Measurements from ENCODE around the gene MTFP1. TPM values are rescaled to one million over a fixed set of nuclear protein-coding genes. Genes with fewer than 3 reads are reported as not detected.

Gene MTFP1
- total and polyA plus RNA-seq, 4 donors, result 1.8 to 40.0 (median 25.5) TPM

DNA sequence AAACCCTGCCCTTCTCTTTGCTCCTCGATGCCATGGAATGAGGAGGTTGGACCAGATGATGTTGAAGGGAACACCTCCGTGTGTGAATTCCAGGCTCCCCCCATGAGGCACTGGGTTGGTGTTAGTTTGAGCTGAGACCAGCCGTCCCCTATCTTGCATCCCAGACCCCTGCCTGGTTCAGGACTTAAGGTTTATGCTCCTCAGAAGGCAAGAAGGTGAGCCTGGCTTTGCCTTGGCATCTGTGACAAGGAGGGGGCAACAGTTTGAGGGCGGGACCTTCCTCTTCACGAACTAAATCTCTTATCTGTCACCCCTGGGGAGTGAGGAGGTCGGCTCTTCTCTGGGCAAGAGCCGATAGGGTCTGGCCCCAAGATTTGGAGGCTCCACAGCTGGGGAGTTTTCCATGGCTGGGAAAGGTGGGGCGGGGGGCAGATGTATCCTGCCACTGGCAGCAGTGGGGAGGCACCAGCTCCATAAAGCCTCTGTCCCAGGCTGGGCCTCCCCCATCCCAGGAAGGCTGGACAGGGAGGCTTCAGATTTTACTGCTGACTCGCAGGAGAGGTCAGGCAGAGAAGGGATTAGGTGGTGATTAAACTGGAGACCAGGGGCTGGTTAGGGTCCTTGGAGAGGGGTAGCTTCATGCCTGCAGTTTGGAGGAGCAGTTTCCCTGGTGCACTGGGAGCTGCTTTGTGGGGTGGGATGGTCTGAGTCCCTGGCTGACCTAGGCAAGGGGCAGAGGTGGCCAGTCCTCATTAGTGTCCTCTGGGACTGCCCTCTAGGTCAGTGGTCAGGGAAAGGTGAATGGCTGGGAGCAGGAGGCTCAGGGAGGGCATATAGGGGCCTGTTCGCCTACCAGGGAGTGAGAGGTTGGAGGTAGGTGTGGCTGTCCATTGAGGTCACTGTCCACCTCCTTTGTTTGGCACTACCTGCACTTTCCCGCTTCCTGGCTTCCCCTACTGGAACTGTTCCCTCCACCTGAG is 27.6 kb upstream of the MTFP1 start:
- Histone ChIP-seq H3K4me1 (ENCODE audit: control insufficient read depth in 5 of 5, insufficient read depth in 5 of 5, low read length in 5 of 5) (peaks cover 0 to 17% (median 2%) of the 10 kb centered on the region in 5 donors), H3K4me3 (peak overlapping the region; percentile 47), H3K27me3 (ENCODE audit: control insufficient read depth in 3 of 3, insufficient read depth in 3 of 3, low read length in 2 of 3) (peaks cover 0 to 3% (median 0%) of the 10 kb centered on the region in 3 donors), H3K9me3 (ENCODE audit: control insufficient read depth in 4 of 4, insufficient read depth in 3 of 4, low read length in 3 of 4) (peaks cover 0 to 2% (median 0%) of the 10 kb centered on the region in 4 donors), H3K9ac (ENCODE audit: insufficient read depth in 1 of 2, low read length in 2 of 2) (peak overlapping the region; percentile 4 to 77), H3K36me3 (ENCODE audit: control insufficient read depth in 4 of 4, insufficient read depth in 4 of 4, low read length in 4 of 4) (no peaks in the 10 kb centered on the region), H3K27ac (ENCODE audit: low read depth in 1 of 2, low read length in 1 of 2) (no peak overlapping the region)
- TF ChIP-seq, protein P1, sequence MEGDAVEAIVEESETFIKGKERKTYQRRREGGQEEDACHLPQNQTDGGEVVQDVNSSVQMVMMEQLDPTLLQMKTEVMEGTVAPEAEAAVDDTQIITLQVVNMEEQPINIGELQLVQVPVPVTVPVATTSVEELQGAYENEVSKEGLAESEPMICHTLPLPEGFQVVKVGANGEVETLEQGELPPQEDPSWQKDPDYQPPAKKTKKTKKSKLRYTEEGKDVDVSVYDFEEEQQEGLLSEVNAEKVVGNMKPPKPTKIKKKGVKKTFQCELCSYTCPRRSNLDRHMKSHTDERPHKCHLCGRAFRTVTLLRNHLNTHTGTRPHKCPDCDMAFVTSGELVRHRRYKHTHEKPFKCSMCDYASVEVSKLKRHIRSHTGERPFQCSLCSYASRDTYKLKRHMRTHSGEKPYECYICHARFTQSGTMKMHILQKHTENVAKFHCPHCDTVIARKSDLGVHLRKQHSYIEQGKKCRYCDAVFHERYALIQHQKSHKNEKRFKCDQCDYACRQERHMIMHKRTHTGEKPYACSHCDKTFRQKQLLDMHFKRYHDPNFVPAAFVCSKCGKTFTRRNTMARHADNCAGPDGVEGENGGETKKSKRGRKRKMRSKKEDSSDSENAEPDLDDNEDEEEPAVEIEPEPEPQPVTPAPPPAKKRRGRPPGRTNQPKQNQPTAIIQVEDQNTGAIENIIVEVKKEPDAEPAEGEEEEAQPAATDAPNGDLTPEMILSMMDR (IDR thresholded peaks at IDR 0.05; ENCODE audit: control extremely low read depth, extremely low read depth), result no peak
- ATAC-seq (ENCODE audit: insufficient read depth, low FRiP score), result no peak
- WGBS, 2 donors, result 27 to 29% methylated on average over 11 of the region's 11 CpGs
- no peak for DNase-seq

DNA sequence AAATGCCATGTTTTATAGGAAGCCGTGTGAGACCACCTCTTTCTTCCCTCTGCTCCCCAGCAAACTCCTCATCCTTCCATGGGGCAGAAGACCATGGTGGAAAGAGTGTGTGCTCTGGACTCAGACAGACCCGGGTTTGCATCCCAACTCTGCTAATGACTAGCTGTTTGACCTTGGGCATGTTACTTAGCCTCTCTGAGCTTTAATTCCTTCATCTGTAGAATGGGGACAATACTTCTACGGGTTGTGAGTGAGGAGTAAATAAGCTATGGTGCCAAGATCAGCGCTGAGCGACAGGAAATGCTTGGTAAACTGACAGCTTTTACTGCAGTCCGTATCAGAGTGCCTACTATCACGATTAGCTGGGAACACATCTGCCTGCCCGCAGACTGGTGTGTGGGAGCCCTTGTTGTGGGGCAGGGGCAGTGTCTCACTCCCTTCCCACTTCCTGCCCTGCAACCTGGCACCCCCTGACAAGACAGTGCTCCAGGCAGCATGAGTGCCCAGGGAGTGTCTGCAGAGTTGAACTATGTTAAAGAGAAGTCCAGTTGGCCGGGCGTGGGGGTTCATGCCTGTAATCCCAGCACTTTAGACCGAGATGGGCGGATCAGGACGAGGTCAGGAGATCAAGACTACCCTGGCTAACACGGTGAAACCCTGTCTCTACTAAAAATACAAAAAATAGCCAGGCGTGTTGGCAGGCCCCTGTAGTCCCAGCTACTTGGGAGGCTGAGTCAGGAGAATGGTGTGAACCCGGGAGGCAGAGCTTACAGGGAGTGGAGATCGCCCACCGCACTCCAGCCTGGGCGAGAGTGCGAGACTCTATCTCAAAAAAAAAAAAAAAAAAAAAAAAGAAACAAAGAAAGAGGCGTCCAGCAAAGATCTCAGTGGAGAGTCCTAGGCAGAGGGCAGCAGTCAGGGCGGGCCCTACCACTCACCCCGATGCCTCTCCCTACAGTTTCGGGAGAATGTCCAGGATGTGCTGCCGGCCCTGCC is 26.6 kb upstream of the MTFP1 start:
- peak overlapping the region in 1 of 2 donors; percentile 20 for H3K27ac ChIP-seq (ENCODE audit: low read depth in 1 of 2, low read length in 1 of 2)
- no peak overlapping the region for H3K9ac ChIP-seq (ENCODE audit: insufficient read depth in 1 of 2, low read length in 2 of 2)
- H3K4me1 ChIP-seq (ENCODE audit: control insufficient read depth in 5 of 5, insufficient read depth in 5 of 5, low read length in 5 of 5), result peaks cover 0 to 17% (median 2%) of the 10 kb centered on the region in 5 donors
- peaks cover 0 to 3% (median 0%) of the 10 kb centered on the region in 3 donors for H3K27me3 ChIP-seq (ENCODE audit: control insufficient read depth in 3 of 3, insufficient read depth in 3 of 3, low read length in 2 of 3)
- no peak overlapping the region for H3K4me3 ChIP-seq
- no peaks in the 10 kb centered on the region for H3K9me3 ChIP-seq (ENCODE audit: control insufficient read depth in 4 of 4, insufficient read depth in 3 of 4, low read length in 3 of 4)
- no peaks in the 10 kb centered on the region for H3K36me3 ChIP-seq (ENCODE audit: control insufficient read depth in 4 of 4, insufficient read depth in 4 of 4, low read length in 4 of 4)
- 62 to 72% methylated on average over 24 to 25 of the region's 25 CpGs for WGBS, 2 donors
- TF ChIP-seq, protein P1 (IDR thresholded peaks at IDR 0.05; ENCODE audit: control extremely low read depth, extremely low read depth), result no peak
- ATAC-seq (ENCODE audit: insufficient read depth, low FRiP score) (no peak), DNase-seq (no peak)

DNA sequence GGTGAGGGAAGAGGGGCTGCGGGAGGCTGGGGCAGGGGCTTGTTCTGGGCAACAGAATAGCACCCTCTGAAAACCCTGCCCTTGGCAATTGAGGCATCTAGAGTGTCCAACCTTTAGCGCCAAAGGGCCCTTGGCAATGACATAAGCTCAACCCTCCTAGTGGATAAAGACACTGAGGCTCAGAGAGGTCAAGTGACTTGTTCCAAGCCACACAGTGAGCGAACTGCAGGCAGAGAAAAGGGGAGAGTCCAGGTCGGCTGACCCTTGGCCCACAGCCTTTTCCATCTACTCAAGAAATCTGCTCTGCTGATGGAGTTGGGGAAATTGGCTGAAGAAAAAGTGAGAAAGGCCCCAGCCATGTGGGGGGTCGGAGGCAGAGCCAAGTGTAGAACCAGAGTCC is 25.9 kb upstream of the MTFP1 start:
- peaks cover 0 to 17% (median 2%) of the 10 kb centered on the region in 5 donors for H3K4me1 ChIP-seq (ENCODE audit: control insufficient read depth in 5 of 5, insufficient read depth in 5 of 5, low read length in 5 of 5)
- peaks cover 0 to 3% (median 0%) of the 10 kb centered on the region in 3 donors for H3K27me3 ChIP-seq (ENCODE audit: control insufficient read depth in 3 of 3, insufficient read depth in 3 of 3, low read length in 2 of 3)
- H3K9ac ChIP-seq (ENCODE audit: insufficient read depth in 1 of 2, low read length in 2 of 2), result no peak overlapping the region
- H3K27ac ChIP-seq (ENCODE audit: low read depth in 1 of 2, low read length in 1 of 2), result no peak overlapping the region
- H3K9me3 ChIP-seq (ENCODE audit: control insufficient read depth in 4 of 4, insufficient read depth in 3 of 4, low read length in 3 of 4), result no peaks in the 10 kb centered on the region
- no peak for DNase-seq
- WGBS, 2 donors, result 91 to 94% methylated on average over 5 of the region's 5 CpGs
- no peak overlapping the region for H3K4me3 ChIP-seq
- H3K36me3 ChIP-seq (ENCODE audit: control insufficient read depth in 4 of 4, insufficient read depth in 4 of 4, low read length in 4 of 4), result no peaks in the 10 kb centered on the region
- ATAC-seq (ENCODE audit: insufficient read depth, low FRiP score), result no peak
- TF ChIP-seq, protein P1 (IDR thresholded peaks at IDR 0.05; ENCODE audit: control extremely low read depth, extremely low read depth), result no peak

All from lung (tissue), 12 donors.